GM18867 (cell line): Measurements from ENCODE around the gene TMED9.
"Not testable (repeated sequence)": the region's sequence is repeated elsewhere in the genome, so short reads cannot be mapped to it uniquely, and the experiment has no call there.

Experiments used
- ATAC-seq: cut with Tn5 transposase; IDR thresholded peaks from one replicate; pipeline ENCODE4 v1.9.1; 2021; ENCODE audit warnings: mild to moderate bottlenecking, moderate library complexity; ENCODE audit not compliant: unreplicated experiment

TMED9 gene

GRCh38 chr5:177605078-177605477, 13.1 kb downstream of the TMED9 start:
- no peak for ATAC-seq

- no peak for ATAC-seq
Observed at GRCh38 chr5:177605667-177606066, 13.7 kb downstream of the TMED9 start.

GRCh38 chr5:177606071-177607051, 14.4 kb downstream of the TMED9 start:
- no peak for ATAC-seq

- no peak for ATAC-seq
Observed at GRCh38 chr5:177607115-177607451, 15.1 kb downstream of the TMED9 start.

- ATAC-seq, result peak; percentile 47
Observed at GRCh38 chr5:177607452-177608192, 15.6 kb downstream of the TMED9 start.

- ATAC-seq, result no peak
Observed at GRCh38 chr5:177608243-177609075, 16.5 kb downstream of the TMED9 start.

- no peak for ATAC-seq
Observed at GRCh38 chr5:177609076-177610059, 17.4 kb downstream of the TMED9 start.

- ATAC-seq, result no peak
Observed at GRCh38 chr5:177610131-177610769, 18.2 kb downstream of the TMED9 start.

GRCh38 chr5:177610770-177611445, 18.9 kb downstream of the TMED9 start:
- ATAC-seq, result no peak

- no peak for ATAC-seq
Observed at GRCh38 chr5:177611446-177612214, 19.6 kb downstream of the TMED9 start.

GRCh38 chr5:177612215-177612673, 20.2 kb downstream of the TMED9 start:
- no peak for ATAC-seq

- ATAC-seq, result no peak
Observed at GRCh38 chr5:177620560-177620959, 28.6 kb downstream of the TMED9 start.

- ATAC-seq, result not testable (repeated sequence)
Observed at GRCh38 chr5:177624172-177624571, 32.2 kb downstream of the TMED9 start.

- not testable (repeated sequence) for ATAC-seq
Observed at GRCh38 chr5:177630186-177630585, 38.2 kb downstream of the TMED9 start.

GRCh38 chr5:177634912-177635311, 42.9 kb downstream of the TMED9 start:
- not testable (repeated sequence) for ATAC-seq

- ATAC-seq, result not testable (repeated sequence)
Observed at GRCh38 chr5:177645462-177645861, 53.5 kb downstream of the TMED9 start.
